GM12865 (cell line): Measurements from ENCODE around the gene GTF3C1.

Experiments used
- DNase-seq: peaks from one replicate; pipeline ENCODE4 v3.0.0; 2010; ENCODE audit warnings: low read depth
- H3K4me3 ChIP-seq: 2 replicates; pipeline ENCODE4 v1.5.1; 2011; ENCODE audit warnings: mild to moderate bottlenecking, low read depth, low read length, control low read depth
- TF ChIP-seq, protein P1 (sequence below): IDR thresholded peaks from 2 replicates; pipeline ENCODE4 v1.5.1; 2011; ENCODE audit warnings: low read length, control low read depth, low read depth, inconsistent platforms; ENCODE audit not compliant: insufficient read depth; ENCODE audit errors: missing control alignments

The GTF3C1 gene

DNA sequence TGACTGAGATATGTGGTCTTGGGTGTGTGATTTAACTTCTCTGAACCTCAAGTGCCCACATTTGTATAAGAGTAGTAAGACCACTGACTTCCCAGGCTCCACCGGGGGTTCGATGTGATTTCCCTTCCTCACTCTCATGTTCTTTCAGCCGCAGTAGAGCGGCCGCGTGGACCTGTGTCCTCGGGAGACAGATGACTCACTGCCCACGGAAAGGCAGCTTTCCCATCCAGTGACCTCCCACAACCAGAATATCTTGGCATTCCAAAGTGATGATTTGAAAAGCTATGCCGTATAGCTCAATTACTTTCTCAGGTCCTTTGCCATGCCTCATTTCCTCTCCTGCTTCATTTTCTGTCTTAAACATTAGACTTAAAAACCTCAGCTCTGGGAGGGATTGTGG is 74.2 kb downstream of the GTF3C1 start:
- DNase-seq = no peak
- TF ChIP-seq, protein P1, sequence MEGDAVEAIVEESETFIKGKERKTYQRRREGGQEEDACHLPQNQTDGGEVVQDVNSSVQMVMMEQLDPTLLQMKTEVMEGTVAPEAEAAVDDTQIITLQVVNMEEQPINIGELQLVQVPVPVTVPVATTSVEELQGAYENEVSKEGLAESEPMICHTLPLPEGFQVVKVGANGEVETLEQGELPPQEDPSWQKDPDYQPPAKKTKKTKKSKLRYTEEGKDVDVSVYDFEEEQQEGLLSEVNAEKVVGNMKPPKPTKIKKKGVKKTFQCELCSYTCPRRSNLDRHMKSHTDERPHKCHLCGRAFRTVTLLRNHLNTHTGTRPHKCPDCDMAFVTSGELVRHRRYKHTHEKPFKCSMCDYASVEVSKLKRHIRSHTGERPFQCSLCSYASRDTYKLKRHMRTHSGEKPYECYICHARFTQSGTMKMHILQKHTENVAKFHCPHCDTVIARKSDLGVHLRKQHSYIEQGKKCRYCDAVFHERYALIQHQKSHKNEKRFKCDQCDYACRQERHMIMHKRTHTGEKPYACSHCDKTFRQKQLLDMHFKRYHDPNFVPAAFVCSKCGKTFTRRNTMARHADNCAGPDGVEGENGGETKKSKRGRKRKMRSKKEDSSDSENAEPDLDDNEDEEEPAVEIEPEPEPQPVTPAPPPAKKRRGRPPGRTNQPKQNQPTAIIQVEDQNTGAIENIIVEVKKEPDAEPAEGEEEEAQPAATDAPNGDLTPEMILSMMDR = no peak
- H3K4me3 ChIP-seq = no peak overlapping the region

DNA sequence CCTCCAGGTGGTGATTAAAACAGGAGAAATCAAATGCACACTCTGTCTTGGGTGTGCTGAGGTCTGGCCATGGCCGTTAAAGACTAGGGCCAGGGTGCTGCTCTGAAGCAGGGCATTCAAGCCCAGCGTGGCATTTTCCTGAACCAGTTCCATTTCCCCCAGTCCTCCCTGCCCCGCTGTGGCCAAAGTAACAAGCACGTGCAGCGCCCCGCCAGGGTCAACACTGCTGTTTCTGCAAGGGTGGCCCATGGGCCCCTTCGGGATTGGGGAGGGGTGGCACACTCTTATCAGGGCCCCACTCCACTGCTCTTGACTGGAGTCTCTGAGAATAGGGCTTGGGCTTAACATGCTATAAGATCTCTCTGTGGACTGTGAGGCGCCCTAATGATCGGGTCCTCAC is 74.8 kb downstream of the GTF3C1 start:
- TF ChIP-seq, protein P1 = no peak
- no peak overlapping the region for H3K4me3 ChIP-seq

DNA sequence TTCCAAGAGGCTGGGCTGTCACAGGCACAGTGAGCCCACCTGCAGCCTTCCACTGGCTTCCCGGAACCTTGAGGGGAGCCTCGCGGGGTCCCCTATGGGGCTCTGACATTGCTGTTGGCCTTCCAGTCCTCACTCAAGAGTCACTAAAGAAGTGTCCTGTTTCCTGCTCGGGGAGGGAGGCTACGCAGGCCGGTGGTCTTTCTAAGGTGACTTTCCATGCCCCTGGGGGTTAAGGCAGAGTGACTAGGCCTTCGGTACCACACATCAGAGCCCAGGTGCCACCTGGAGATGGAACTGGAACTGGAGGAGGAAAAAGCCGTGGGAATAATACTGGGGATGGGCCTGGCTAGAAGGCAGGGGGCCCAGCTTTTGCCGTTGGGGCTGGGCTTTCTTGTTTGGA is 75.7 kb downstream of the GTF3C1 start:
- H3K4me3 ChIP-seq = no peak overlapping the region
- TF ChIP-seq, protein P1 = no peak

More for the DNA sequence above, 74.8 kb downstream of the GTF3C1 start:
- no peak for DNase-seq

DNA sequence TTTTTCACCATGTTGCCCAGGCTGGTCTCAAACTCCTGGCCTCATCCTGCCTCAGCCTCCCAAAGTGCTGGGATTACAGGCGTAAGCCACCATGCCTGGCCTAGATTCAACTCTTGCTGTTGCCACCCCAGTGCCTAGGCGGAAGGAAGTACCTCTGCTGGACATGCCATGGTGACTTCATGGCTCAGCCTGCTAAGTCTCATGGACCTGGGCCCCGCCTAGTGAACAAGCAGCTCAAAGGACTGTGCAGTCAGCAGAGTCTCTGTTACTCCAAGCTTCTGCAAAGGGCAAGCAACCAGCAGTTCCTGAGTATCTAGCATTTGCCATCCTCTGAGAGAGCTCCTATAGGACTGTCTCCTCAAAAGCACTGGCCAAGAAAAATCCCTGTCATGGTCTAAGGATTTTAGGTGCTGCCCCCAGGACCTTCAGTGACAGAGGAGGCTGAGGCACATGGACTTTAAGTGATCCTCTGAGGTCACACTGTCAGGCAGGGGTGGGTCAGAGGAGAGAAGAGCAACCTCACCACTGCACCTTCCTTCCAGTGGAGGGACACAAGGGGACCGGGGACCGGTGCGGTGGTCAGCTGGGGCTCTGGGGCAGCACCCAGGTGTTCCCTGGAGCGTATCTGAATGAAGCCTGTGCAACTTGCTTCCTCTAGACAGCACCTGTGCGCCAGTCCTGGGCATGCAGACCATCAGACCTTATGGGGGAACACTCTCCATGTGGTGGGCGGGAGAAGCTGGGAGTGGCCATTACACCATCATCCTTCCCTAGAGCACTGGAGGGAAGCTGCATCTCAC is 76.4 kb downstream of the GTF3C1 start:
- no peak overlapping the region for H3K4me3 ChIP-seq
- no peak for DNase-seq
- TF ChIP-seq, protein P1 = no peak

More for the DNA sequence above, 75.7 kb downstream of the GTF3C1 start:
- no peak for DNase-seq

DNA sequence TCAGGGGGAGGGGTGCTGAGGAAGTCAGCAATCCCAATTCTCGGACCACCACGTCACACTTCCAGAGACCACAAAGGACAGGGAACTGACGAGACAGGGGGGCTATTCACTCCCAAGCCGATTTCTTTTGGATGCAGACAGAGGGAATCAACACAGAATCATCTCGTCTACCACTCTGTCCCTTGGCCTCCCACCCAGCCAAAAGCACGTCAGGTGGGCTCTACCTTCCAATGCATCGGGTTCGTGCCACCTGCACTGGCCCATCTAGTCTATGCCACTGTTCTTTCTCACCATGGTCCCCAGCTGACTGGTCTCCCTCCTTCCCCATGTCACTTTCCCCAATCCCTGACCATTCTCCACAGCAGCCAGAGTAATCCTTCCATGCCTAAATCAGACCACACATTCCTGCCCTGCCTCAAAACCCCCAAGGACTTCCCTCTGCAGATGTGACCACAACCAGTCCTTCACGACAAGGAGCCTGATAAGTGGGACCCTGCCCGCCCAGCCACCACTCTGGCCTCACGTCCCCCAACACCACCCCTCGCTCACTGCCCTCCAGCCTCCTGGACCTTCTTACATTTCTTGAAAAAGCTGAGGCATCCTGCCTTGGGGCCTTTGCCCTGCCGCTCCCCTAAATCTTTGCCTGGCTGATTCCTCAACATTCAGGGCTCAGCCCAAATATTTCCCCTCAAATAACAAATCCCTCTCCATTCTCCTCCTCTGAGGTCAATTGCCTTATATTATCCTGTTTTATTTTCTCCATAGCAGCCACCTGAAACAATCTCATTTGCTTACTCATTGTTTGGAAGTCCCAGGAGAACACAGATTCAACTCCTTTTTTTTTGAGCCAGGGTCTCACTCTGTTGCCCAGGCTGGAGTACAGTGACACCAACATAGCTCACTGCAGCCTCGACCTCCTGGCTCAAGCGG is 77.4 kb downstream of the GTF3C1 start:
- TF ChIP-seq, protein P1 = no peak
- no peak for DNase-seq
- no peak overlapping the region for H3K4me3 ChIP-seq

DNA sequence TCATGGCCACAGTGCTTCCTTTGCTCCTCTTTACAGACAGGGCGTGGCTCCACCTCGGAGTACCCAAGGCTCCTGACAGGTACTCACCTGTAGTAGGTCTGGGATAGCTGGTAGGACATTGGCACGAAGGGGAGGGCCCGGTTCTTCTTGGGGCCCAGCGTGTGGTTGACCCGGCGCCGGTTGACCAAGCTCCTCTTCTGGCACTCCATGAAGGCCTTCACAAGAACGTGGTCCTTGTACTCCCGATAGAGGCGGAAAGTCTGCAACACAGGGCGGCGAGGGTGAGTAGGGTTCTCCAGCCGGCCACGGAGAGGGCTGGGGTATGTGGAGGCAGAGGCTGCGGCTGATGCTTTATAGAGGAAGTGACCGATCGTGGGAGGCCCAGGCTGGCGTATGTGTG is 78.1 kb downstream of the GTF3C1 start:
- DNase-seq = no peak
- TF ChIP-seq, protein P1 = no peak
- no peak overlapping the region for H3K4me3 ChIP-seq
